ENCODE measurements around the gene DNER.

DNER gene

GRCh38 chr2:229335330-229335729 is 379.0 kb downstream of the DNER start:
- no peak for DNase-seq (ENCODE audit: low read depth, low spot score)
- WGBS (ENCODE audit: insufficient coverage, insufficient read length) = no CpG with 5 or more reads among the region's 7 CpGs
- Histone ChIP-seq H3K4me1 (ENCODE audit: control insufficient read depth, insufficient read depth, low read length) (0 out of 2 replicates have a peak, but pooled peaks cover 1% of the 10 kb centered on the region), H3K9me3 (ENCODE audit: control insufficient read depth, insufficient read depth, low read length) (no peaks in the 10 kb centered on the region), H3K27ac (ENCODE audit: low read length) (no peak overlapping the region), H3K4me3 (ENCODE audit: low read length) (no peak overlapping the region), H3K36me3 (ENCODE audit: control insufficient read depth, insufficient read depth, low read length) (no peaks in the 10 kb centered on the region), H3K27me3 (ENCODE audit: control insufficient read depth, insufficient read depth, low read length) (no peaks in the 10 kb centered on the region)

- H3K4me3 ChIP-seq (ENCODE audit: low read length) = no peak overlapping the region
- no peaks in the 10 kb centered on the region for H3K27me3 ChIP-seq (ENCODE audit: control insufficient read depth, insufficient read depth, low read length)
- 0 out of 2 replicates have a peak, but pooled peaks cover 1% of the 10 kb centered on the region for H3K4me1 ChIP-seq (ENCODE audit: control insufficient read depth, insufficient read depth, low read length)
- no peaks in the 10 kb centered on the region for H3K9me3 ChIP-seq (ENCODE audit: control insufficient read depth, insufficient read depth, low read length)
- no peak for DNase-seq (ENCODE audit: low read depth, low spot score)
- no peak overlapping the region for H3K27ac ChIP-seq (ENCODE audit: low read length)
- WGBS (ENCODE audit: insufficient coverage, insufficient read length) = no CpG with 5 or more reads among the region's 5 CpGs
- H3K36me3 ChIP-seq (ENCODE audit: control insufficient read depth, insufficient read depth, low read length) = no peaks in the 10 kb centered on the region
Measured at GRCh38 chr2:229330952-229331351, 383.4 kb downstream of the DNER start.

GRCh38 chr2:229319558-229319957 is 394.8 kb downstream of the DNER start:
- 100% methylated on average over 1 of the region's 3 CpGs for WGBS (ENCODE audit: insufficient coverage, insufficient read length)
- Histone ChIP-seq H3K27me3 (ENCODE audit: control insufficient read depth, insufficient read depth, low read length) (no peaks in the 10 kb centered on the region), H3K27ac (ENCODE audit: low read length) (no peak overlapping the region), H3K36me3 (ENCODE audit: control insufficient read depth, insufficient read depth, low read length) (no peaks in the 10 kb centered on the region), H3K9me3 (ENCODE audit: control insufficient read depth, insufficient read depth, low read length) (no peaks in the 10 kb centered on the region), H3K4me1 (ENCODE audit: control insufficient read depth, insufficient read depth, low read length) (no peaks in the 10 kb centered on the region), H3K4me3 (ENCODE audit: low read length) (no peak overlapping the region)
- no peak for DNase-seq (ENCODE audit: low read depth, low spot score)

GRCh38 chr2:229314117-229314516 is 400.2 kb downstream of the DNER start:
- Histone ChIP-seq H3K36me3 (ENCODE audit: control insufficient read depth, insufficient read depth, low read length) (no peaks in the 10 kb centered on the region), H3K4me3 (ENCODE audit: low read length) (no peak overlapping the region), H3K27ac (ENCODE audit: low read length) (no peak overlapping the region), H3K4me1 (ENCODE audit: control insufficient read depth, insufficient read depth, low read length) (no peaks in the 10 kb centered on the region), H3K9me3 (ENCODE audit: control insufficient read depth, insufficient read depth, low read length) (no peaks in the 10 kb centered on the region), H3K27me3 (ENCODE audit: control insufficient read depth, insufficient read depth, low read length) (no peaks in the 10 kb centered on the region)
- no CpG with 5 or more reads among the region's 5 CpGs for WGBS (ENCODE audit: insufficient coverage, insufficient read length)
- no peak for DNase-seq (ENCODE audit: low read depth, low spot score)

GRCh38 chr2:229313591-229313990 is 400.8 kb downstream of the DNER start:
- H3K9me3 ChIP-seq (ENCODE audit: control insufficient read depth, insufficient read depth, low read length) = no peaks in the 10 kb centered on the region
- DNase-seq (ENCODE audit: low read depth, low spot score) = no peak
- no peaks in the 10 kb centered on the region for H3K27me3 ChIP-seq (ENCODE audit: control insufficient read depth, insufficient read depth, low read length)
- no peaks in the 10 kb centered on the region for H3K4me1 ChIP-seq (ENCODE audit: control insufficient read depth, insufficient read depth, low read length)
- no peaks in the 10 kb centered on the region for H3K36me3 ChIP-seq (ENCODE audit: control insufficient read depth, insufficient read depth, low read length)
- no peak overlapping the region for H3K4me3 ChIP-seq (ENCODE audit: low read length)
- H3K27ac ChIP-seq (ENCODE audit: low read length) = no peak overlapping the region
- no CpG with 5 or more reads among the region's 3 CpGs for WGBS (ENCODE audit: insufficient coverage, insufficient read length)
